ENCODE data around the gene LRRC4.

LRRC4 gene

GRCh38 chr7:128042012-128042411 lies 10.8 kb upstream of the LRRC4 start:
- POLR2A ChIA-PET = no interaction called here
- Histone ChIP-seq H3K27ac (ENCODE audit: extremely low read depth, low read depth, low read length) (no peak overlapping the region), H3K36me3 (ENCODE audit: control insufficient read depth in 2 of 2, insufficient read depth in 1 of 2, low read length in 2 of 2) (no peaks in the 10 kb centered on the region), H3K4me3 (ENCODE audit: low read depth, low read length) (no peak overlapping the region), H3K9me3 (ENCODE audit: control insufficient read depth, insufficient read depth, low read depth, low read length) (no peaks in the 10 kb centered on the region), H3K4me1 (ENCODE audit: control insufficient read depth, insufficient read depth, low read length) (peaks cover 6% of the 10 kb centered on the region)
- CTCF ChIA-PET = interaction anchor here (1.3 to 3.7 kb wide), 2 partner anchors 9 to 168 kb away, joined by 7 to 19 read pairs; no protein-coding TSS in a partner anchor
- TF ChIP-seq ZNF791 (tag by site-specific recombination; IDR thresholded peaks at IDR 0.05) (no peak), ZNF571 (tag by site-specific recombination; IDR thresholded peaks at IDR 0.05) (no peak), ZNF174 (tag by site-specific recombination; IDR thresholded peaks at IDR 0.05) (no peak), HOXC10 (CRISPR knock-in tag; IDR thresholded peaks at IDR 0.05) (no peak), ZNF623 (tag by site-specific recombination; IDR thresholded peaks at IDR 0.05) (no peak), ZNF223 (tag by site-specific recombination; IDR thresholded peaks at IDR 0.05) (no peak), ZNF610 (tag by site-specific recombination; IDR thresholded peaks at IDR 0.05; ENCODE audit: borderline replicate concordance) (no peak), ZNF658 (tag by site-specific recombination; IDR thresholded peaks at IDR 0.05) (no peak), PRDM2 (tag by site-specific recombination; IDR thresholded peaks at IDR 0.05; ENCODE audit: borderline replicate concordance) (no peak), SETDB1 (IDR thresholded peaks at IDR 0.05; ENCODE audit: insufficient read length, low read length) (no peak), ZNF112 (tag by site-specific recombination; IDR thresholded peaks at IDR 0.05) (no peak), PATZ1 (tag by site-specific recombination; IDR thresholded peaks at IDR 0.05) (no peak), ZNF10 (tag by site-specific recombination; IDR thresholded peaks at IDR 0.05) (no peak)

GRCh38 chr7:128041203-128041602 lies 10.0 kb upstream of the LRRC4 start:
- CTCF ChIA-PET = interaction anchor here (0.6 to 3.7 kb wide), 4 partner anchors 8 to 1051 kb away, joined by 4 to 19 read pairs (median 6); no protein-coding TSS in a partner anchor
- H3K4me1 ChIP-seq (ENCODE audit: control insufficient read depth, insufficient read depth, low read length) = peaks cover 6% of the 10 kb centered on the region
- peak; percentile 35; the same call in 1 of the 2 replicates for TF ChIP-seq ZNF341 (tag by site-specific recombination; IDR thresholded peaks at IDR 0.05; ENCODE audit: low read depth)
- TF ChIP-seq ZNF280D (tag by site-specific recombination; IDR thresholded peaks at IDR 0.05) = no peak
- TF ChIP-seq ZNF596 (tag by site-specific recombination; IDR thresholded peaks at IDR 0.05) = no peak
- TF ChIP-seq ZNF24 (tag by site-specific recombination; IDR thresholded peaks at IDR 0.05) = no peak
- TF ChIP-seq ZNF223 (tag by site-specific recombination; IDR thresholded peaks at IDR 0.05) = no peak
- TF ChIP-seq ZFHX2 (tag by site-specific recombination; conservative IDR thresholded peaks at IDR 0.05) = peak; percentile 26; the same call in 1 of the 2 replicates
- peak; percentile 43; the same call in 1 of the 2 replicates for TF ChIP-seq ZBTB17 (tag by site-specific recombination; IDR thresholded peaks at IDR 0.05)
- TF ChIP-seq BCL11A (tag by site-specific recombination; IDR thresholded peaks at IDR 0.05; ENCODE audit: low read depth) = no peak
- no peak for TF ChIP-seq KLF7 (tag by site-specific recombination; IDR thresholded peaks at IDR 0.05; ENCODE audit: borderline replicate concordance)
- peak; percentile 66; the same call in 1 of the 2 replicates for TF ChIP-seq ZNF449 (tag by site-specific recombination; IDR thresholded peaks at IDR 0.05)
- no peak for TF ChIP-seq ZNF311 (tag by site-specific recombination; IDR thresholded peaks at IDR 0.05; ENCODE audit: borderline replicate concordance)
- no peak for TF ChIP-seq ZNF654 (tag by site-specific recombination; IDR thresholded peaks at IDR 0.05; ENCODE audit: low read depth)

More at GRCh38 chr7:128041203-128041602, 10.0 kb upstream of the LRRC4 start:
- POLR2A ChIA-PET = no interaction called here
- Histone ChIP-seq H3K27ac (ENCODE audit: extremely low read depth, low read depth, low read length) (no peak overlapping the region), H3K36me3 (ENCODE audit: control insufficient read depth in 2 of 2, insufficient read depth in 1 of 2, low read length in 2 of 2) (no peaks in the 10 kb centered on the region), H3K4me3 (ENCODE audit: low read depth, low read length) (no peak overlapping the region), H3K9me3 (ENCODE audit: control insufficient read depth, insufficient read depth, low read depth, low read length) (no peaks in the 10 kb centered on the region)

All from HEK293 (cell line).